ENCODE measurements around the gene PITX1.
"Not testable (repeated sequence)": the region's sequence is repeated elsewhere in the genome, so short reads cannot be mapped to it uniquely, and the experiment has no call there.

The PITX1 gene

DNA sequence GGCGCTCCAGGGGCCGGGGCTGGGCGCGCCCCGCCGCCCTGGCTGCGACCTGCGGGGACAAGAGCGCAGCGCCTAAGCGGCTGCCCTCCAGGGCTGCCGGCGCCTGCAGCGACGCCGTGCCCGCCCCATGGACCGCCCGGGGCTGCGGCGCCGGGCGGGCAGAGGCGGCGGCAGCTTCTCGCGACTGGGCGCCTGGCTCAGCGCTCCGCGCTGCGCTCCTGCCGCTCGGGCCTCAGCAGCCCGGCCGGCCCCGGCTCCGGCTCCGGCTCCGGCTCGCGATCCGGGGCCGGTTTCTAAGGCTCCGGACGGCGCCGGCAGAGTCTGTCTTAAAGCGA, at the start of gene PITX1:
PITX1 (minus strand) TSS at position 328 of the 335 bp plus-strand sequence. CDS start 347 bp downstream, outside the sequence.
- DNase-seq, result no peak

DNA sequence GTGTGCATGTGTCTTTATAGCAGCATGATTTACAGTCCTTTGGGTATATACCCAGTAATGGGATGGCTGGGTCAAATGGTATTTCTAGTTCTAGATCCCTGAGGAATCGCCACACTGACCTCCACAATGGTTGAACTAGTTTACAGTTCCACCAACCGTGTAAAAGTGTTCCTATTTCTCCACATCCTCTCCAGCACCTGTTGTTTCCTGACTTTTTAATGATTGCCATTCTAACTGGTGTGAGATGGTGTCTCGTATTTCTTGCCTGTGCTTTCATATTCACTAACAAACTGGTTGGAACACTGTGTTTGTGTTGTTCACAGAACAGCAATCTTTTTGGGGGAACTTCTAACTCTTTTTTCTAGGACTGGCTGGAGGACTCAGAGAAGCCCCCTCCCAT, 49.3 kb upstream of the PITX1 start:
- DNase-seq, result not testable (repeated sequence)

DNA sequence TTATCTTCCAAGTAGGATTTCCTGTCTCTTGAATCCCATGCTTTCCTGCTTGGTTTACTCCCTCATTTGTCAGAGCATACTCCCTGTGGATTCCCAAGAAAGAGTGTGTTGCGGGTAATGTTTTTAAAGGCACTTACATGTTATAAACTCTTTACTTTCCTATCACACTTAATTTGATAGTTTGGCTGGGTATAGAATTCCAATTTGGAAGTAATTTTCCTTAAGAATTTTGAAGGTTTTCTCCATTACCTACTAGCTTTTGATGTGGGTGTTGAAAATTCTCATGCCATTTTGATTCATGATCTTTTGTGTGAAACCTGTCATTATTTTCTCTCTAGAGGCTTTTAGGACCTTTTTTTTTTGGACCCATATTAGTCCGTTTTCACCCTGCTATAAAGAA, 47.2 kb upstream of the PITX1 start:
- DNase-seq, result no peak

DNA sequence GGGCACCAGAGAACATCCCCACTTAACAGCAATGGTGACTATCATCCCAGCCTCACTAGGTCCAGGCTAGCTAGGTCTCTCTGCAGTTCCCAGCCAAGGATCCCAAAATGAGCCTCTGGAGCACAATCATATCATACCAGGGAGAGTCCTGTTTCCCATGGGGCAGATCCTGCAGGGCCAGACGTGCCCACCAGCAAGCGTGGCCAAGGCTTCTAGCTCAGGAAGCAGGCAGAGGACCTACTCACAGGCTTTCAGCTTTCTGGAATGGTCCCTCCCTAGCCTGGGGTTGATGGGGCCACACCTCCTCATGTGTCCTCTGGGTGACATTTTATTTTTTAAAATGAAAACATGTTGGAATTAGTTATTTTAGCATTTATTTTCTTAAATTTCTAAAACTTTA, 45.7 kb upstream of the PITX1 start:
- DNase-seq, result no peak

DNA sequence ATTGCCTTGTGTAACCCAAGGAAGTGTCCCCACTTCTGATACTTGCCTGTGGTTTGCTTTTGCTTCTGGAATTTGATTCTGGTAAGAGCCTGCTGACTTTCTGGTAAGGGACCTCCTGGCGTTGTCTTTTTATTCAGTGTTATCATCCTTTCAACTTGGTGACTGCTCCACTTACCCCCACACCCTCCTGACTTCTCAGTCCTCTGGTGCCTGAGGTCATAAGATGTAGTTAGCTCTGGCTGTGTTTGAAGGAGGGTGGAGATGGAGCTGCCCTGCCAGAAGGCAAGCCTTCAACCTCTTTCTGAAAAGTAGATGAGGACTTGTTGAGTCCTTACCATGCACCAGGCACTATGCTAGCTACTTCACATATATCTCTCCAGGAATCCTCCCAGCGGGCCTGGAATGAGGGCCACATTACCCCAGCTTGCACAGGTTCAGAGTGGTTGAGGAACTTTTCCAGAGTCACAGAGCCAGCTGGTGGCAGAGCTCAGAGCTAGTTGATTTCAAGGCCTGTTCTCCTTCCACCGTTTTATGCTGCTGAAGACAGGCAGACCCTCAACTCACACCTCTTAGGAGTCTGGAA, 45.2 kb upstream of the PITX1 start:
- DNase-seq, result no peak

DNA sequence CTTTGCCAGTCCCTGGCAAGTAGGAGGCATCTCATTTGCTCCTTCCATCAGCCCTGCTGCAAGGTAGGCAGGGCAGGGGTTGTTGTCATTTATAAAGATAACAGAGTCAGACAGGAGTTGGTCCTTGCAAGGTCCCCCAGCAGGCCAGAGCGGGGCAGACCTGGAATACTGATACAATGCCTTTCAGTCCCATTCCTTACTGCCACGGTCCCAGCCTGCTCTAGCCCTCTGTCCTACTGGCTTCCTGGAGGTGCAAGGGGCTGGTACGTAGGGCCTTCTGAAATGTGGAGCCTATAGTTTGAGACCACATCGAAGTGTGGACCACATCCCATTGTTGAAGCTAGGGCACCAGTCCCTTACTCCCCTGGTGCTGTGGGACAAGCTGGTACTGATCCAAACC, 42.8 kb upstream of the PITX1 start:
- DNase-seq, result no peak

DNA sequence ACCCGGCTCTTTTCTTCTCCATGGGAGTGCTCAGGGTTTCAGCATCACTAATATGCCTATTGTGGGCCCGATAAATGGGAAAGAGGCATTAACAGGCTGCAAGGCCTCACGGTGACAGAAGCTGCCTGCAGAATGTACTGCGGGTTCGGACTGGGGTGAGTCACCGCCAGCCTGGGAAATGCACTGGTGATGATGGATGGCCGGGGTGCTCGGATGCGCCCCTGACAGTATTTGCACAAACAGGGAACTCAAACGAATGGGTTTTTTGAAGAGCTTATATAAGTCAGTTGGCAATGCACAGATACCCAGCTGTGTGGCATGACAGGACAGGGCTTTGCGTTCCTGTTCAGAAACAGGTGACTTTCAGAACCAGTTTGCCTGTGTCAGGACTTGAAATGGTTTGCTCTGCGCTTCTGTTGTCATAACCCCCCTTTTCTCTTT, 42.0 kb upstream of the PITX1 start:
- DNase-seq, result no peak

DNA sequence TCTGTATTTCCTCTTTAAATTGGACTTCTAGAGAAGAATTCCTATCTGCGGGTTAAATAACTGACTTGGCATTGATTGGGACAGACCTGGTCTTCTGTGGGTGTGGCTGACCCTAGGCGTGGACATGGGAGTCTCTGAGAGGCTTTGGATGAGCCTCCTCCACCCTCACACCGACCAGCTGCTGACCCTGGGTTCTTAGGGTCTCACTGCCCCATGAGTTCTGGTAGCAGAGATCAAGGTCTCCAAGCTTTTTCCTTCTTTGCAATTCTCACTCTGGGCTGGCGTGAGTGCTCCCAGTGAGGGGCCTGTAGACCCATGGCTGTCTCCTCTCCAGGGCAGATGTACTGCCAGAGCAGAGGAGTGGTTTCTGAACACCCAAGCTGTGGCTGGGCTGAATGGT, 41.6 kb upstream of the PITX1 start:
- no peak for DNase-seq

DNA sequence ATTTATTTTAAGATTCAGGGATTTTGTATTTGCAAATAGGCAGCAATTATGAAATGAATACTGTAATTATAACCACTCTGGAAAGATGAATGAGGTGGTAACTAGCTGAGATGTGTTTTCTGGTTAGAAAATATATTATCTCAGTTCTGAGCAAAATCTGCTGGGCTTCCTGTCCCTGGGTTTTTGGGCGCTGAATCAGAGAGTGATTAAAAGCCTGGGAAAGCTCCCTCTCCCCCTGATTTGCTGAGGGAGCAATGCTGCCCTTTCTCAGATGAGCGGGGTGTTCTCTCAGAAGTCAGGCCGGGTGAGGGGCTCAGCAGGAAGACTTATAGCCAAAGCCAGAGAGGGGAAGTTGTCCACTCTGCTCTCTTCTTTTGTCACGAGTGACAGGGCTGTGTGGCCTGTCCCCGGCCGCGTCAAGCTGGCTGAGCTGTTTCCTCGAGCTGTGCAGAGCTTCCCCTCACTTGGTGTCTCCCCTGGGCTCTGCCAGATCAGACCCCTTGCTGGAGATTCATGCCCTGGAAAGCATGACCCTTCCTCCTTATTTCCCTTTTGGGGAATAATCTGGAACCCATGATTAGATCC, 39.8 kb upstream of the PITX1 start:
- DNase-seq, result no peak

DNA sequence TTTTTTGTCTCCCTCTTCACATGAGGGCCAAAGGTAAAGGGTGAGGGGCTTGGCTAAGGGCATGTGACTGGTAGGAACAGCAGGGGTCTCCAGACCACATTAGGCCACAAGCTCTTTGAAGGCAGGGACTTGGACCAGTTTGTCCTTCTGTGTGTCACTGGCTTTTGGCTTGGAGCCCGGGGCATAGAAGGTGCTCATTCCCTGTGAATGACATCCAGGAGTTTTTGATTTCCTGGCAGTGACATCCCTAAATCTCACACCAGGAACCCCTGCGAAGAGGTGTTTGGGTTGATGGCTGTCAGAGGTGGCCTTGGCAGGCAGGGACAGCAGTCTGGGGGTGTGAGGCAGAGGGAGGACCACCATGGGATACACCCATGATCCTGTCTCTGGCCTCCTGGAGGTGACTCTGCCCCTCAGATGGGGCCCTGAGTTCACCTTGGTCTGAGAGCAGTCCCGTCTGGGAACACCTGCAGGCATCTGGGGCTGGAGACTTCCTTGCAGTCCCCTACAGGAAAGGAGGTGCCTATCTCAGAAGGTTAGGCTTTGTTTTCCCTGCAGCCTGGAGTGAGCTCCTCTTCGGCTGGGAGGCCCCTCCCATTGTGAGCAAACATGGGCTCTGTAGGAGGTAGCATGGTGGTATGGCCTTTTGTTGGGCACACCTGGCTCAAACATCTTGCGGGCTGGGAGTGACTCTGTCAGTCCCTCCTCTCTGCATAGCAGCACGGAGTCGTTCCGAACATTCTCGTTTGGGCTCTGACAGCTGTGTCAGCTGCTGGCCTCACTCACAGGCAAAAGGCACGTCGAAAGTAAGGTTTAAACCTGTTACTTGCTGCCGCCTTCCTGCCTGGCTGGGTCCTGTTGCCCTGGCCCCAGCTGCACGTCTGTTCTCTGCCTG, 38.6 kb upstream of the PITX1 start:
- DNase-seq, result no peak

DNA sequence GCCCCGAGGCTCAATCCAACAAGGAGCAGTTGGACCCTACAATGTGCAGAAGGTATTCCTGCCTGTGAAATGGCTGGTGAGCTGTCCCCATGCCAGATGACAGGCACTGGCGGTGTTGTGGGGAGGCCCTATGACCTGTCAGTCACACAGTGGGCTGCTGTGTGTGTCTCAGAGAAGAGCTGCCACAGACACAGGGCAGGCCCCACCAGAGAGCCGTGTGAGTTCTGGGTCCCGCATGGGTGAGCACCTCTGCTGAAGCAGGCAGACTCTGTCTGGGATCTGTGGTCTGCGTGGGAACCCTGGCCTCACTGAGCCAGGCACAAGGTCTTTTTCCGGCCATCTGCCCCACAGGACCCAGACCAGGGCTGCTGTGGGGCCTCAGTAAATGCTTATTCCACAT, 37.3 kb upstream of the PITX1 start:
- DNase-seq, result no peak

DNA sequence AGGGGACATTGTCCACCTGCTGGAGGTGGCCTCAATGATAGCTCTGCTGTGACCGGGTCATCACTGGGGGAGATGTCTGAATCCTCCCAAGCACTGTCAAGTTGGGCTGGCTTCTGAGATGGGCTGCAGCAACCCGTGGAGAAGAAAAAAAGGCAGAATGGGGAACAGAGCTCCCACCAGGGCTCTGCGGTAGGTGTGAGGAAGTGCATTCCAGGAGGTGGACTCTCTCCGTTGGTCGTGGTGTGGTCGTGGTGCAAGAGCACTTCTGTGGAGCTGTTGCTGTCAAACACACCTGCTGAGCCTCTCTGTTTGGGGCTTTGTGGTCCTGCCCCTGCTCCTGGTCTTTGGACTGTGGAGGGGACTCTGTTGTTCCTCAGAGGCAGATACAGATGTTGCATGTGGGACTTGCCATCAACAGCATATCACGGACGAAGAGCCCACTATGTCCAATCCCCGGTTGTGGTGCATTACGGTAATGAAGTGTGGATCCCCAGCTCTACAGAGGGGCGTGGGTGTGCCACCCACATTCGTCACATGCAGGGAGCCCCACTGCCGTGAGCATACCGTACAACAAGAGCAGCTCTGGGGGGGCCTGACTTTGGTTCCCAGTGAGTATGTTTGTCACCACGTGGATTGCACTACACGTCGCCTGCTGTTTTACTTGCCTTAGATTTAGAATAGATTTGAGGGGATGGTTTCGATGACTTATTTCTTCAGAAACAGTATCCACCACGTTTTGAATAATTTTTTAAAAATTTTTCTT, 36.0 kb upstream of the PITX1 start:
- no peak for DNase-seq

DNA sequence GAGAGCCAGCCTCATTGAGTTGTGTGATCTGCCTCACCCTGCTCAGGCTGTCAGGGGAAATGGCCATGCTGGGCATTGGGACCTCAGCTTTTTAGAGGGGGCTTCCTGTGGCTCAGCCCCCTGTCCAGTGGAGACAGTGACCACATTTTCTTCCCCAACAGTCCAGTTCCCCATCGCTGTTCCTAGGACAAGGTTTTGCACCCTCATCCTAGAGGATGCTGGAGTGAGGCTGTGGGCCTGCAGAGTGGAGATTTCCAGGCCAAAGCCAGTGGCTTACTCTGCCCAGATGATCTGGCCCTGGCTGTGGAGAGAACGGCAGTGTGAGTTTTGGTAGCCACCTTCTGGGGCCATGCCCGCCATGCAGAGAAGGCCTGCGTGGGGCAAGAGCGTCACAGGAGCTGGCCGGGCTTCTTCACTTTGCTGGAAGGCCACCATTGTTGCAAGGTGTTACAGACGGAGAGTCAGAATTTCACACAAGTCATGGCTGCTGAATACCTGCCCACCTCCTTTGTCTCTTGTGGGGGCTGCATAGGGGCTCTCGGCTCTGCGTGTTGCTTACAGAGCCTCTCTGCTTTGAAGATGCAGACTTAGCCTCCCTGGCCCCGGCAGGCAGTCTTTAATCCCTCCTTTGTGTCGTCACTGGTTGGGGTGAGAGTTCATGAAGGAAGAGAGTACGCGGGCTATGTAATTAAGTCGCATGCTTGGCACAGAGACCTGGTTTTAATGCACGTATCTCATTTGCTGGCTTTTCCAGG, 35.2 kb upstream of the PITX1 start:
- no peak for DNase-seq

DNA sequence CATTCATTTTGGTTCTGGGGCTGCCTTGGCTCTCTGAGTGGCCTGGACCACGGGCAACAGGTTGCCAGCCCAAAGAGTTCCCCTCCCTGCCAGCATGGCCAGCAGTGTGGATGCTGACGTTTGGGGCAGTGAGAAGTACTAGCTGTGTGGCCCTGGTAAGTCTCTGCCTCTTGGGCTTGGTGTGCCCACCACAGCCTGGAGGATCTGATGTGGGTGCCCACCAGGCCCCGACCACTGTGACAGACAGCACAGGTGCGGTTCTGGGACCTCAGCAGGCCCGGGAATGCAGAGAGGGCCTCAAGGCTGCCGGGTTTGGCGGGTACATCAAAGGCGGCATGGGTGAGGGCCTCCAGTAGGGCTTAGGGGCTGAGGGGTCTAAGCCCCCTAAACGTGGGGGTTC, 33.6 kb upstream of the PITX1 start:
- DNase-seq, result no peak

DNA sequence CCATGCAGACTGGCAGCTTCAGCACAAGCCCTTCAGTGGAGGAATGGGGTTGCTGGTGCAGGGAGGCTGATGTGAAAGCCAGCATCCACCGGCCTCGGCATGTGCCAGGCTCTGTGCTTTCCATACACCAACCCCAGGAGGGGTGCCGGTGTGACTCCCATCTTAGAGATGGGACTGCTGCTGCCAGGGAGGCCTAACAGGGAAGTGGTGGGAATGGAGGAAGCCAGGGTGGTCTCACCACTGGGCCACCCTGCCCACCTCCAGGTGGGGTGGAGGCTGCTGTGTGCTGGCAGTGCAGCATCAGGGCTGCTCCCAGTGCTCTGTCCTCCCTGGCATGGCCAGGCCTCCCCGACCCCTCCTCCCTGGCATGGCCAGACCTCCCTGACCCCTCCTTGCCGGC, 32.8 kb upstream of the PITX1 start:
- DNase-seq, result no peak

DNA sequence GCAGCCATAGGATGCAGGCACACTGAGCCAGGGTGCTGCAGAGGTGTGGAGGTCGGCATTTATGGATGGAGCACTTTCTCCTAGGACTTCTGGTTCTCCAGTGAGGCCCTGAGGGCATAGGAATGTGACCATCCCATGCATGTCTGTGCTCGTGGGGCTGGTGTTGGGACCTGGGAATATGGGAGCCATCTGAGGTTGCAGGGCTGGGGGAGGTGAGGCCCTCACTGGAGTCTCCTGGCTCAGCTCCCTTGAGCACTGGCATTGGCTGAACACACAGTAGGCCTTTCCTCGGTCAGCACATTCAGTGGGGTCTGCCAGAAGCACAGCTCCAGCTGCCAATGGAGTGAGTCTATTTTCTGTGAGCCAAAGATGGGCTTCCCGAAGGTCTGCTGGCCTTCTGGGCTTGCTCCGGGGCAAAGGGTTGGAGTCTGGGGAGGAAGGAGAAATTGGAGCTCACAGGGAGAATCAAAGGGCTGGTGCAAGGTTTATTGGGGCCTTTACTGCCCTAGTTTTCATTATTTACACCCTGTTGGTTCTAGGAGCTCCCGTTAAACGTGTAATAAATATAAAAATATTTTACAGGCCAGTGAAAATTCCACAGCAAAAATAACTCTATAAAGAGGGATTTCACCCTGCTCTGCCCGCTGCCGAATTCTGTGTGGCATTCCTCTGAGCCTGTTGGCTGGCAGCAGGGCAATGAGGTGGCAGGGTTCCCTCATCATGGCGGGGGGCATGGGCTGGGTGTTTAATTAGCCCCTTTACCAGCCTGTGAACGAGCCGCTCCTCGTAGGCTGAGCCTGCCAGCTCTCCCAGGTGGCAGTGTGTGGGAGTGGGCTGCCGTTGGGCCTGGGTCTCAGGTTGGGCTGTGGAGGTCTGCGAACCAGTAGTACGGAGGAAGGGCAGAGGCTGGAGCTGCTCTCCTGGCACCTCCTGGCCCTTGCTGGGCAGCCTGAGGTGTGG, 31.6 kb upstream of the PITX1 start:
- no peak for DNase-seq

DNA sequence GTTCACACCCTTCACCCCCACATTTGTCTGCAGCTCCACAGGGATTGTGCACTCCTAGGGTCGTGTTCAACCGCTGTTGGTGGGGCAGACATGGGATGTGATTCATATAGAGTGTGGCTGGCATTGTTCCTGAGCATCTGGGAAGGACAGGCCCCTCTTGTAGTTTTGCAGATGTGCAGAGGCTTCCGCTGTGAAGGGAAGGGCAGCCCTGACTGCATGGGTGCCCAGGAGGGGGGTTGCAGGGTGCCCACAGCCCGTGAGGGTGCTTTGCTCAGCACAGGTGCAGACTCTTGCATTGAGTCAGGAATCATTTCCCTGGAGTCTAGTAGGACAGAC, 30.2 kb upstream of the PITX1 start:
- DNase-seq, result no peak

DNA sequence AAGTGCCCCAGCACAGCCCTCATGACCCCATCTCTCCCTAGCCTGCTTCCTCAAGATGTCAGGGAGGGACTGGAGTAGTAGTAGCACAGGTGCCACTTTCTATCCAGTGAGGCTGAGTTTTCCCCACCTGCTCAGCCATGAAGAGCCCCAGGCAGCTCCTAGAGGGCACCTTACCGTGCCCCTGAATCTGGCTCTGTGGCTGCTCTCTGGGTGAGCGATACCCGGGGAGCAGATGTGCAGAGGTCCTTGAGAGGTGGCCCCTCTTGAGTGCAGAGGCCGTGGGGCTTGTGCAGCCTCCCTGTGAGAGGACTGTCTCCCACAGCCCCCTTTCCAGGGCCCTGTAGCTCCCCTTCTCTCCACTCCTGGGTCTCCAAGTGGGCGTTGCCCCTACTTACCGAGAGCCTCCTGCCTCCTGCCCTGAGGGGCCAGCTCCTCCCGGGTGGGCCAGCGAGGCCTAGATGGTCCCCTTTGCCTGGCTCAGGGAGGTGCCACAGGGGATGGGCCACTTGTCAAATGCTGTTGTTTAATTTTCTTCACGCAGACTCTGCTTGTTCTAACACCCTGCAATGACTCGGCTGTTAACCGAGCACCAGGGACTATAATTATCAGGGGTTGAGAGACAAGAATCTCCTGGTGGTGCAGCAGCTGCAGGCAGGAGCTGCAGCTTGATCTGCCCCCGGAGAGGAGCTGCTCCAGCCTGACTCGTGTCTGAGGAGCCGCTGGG, 29.6 kb upstream of the PITX1 start:
- no peak for DNase-seq

DNA sequence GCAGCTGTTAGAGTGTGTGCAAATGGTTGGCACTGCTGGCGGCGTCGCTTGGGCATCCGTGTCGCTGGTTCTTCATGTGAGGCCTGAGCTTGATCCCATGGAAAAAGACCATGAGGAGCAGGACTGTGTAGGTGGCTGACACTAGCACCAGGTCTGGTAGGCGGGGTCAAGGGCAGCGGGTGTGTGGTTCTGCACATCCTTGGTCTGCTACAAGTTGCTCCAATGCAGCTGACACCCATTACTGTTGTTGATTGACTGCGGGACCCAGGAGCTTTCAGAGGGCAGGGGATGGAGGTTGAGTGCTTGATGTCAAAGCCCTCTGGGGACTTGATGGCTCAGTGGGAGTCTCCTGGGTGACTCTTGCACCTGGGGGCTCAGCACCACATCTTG, 29.0 kb upstream of the PITX1 start:
- no peak for DNase-seq

DNA sequence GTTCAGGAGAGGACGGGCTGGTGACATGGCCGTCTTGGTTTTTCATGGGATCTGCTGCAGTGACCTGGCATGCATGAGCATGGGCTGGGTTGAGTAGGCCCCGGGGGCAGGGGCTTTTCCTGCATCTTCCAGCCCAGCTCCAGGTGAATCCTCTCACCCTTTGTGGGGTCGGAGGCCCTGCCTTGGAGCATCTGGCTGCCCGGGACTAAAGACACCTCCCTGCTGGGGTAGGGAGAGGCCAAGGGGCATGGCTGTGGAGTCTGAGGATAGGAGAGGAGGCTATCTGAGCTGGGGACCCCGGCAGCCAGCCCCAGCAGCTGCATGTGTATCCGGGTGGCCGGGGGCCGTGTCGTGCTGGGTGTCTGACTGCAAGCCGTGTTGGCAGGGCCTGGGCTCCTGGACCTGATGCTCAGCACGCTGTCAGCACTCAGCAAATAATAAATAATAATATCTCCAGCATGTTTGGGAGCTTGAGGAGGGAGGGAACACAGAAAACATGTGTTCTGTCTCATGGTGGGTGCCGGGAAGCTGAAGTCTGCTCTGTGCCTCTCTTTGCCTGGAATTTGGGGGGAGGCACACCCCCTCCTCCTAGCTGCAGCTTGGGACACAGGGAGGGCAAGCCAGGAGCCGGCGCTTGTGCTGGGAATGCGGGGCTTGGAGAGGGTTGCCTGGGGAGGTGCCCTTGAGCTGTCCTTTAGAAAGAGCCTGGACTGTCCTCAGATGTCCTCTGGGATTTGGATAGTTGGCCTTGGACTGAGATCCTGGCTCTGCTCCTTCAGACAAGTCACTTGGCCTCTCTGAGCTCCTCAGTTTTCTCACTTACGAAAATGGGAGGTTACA, 28.4 kb upstream of the PITX1 start:
- DNase-seq, result no peak
